HL-60 (cell line): ENCODE results near the gene HIVEP1.

Experiments used
- SPI1 ChIP-seq: IDR thresholded peaks from 2 replicates; pipeline ENCODE4 v1.6.1; 2012; ENCODE audit warnings: low read depth, mild to moderate bottlenecking, borderline replicate concordance
- TF ChIP-seq, protein P1 (sequence below): IDR thresholded peaks from one replicate; pipeline ENCODE4 v1.5.1; 2011; ENCODE audit warnings: low read length, control low read depth, inconsistent platforms; ENCODE audit not compliant: insufficient read depth

DNA sequence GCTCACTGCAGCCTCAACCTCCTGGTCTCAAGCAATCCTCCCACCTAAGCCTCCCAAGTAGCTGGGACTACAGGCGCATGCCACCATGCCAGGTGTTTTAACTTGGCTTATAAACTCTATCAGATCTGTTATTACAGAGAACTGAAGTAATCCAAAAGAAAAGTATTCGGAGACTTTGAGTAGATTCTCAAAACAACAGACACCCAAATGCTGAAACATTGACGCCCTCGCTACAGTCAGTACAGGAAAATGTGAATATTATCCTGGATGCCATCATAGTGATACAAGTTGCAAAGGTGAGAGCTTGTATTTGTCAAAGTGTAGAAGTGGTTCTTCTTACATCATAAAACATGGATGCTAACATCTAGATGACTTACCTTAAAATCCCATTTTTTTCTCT lies 169.4 kb downstream of the HIVEP1 start:
- TF ChIP-seq, protein P1, sequence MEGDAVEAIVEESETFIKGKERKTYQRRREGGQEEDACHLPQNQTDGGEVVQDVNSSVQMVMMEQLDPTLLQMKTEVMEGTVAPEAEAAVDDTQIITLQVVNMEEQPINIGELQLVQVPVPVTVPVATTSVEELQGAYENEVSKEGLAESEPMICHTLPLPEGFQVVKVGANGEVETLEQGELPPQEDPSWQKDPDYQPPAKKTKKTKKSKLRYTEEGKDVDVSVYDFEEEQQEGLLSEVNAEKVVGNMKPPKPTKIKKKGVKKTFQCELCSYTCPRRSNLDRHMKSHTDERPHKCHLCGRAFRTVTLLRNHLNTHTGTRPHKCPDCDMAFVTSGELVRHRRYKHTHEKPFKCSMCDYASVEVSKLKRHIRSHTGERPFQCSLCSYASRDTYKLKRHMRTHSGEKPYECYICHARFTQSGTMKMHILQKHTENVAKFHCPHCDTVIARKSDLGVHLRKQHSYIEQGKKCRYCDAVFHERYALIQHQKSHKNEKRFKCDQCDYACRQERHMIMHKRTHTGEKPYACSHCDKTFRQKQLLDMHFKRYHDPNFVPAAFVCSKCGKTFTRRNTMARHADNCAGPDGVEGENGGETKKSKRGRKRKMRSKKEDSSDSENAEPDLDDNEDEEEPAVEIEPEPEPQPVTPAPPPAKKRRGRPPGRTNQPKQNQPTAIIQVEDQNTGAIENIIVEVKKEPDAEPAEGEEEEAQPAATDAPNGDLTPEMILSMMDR, result no peak
- TF ChIP-seq SPI1, result no peak
